ENCODE measurements around the gene TARS1.

The TARS1 gene

DNA sequence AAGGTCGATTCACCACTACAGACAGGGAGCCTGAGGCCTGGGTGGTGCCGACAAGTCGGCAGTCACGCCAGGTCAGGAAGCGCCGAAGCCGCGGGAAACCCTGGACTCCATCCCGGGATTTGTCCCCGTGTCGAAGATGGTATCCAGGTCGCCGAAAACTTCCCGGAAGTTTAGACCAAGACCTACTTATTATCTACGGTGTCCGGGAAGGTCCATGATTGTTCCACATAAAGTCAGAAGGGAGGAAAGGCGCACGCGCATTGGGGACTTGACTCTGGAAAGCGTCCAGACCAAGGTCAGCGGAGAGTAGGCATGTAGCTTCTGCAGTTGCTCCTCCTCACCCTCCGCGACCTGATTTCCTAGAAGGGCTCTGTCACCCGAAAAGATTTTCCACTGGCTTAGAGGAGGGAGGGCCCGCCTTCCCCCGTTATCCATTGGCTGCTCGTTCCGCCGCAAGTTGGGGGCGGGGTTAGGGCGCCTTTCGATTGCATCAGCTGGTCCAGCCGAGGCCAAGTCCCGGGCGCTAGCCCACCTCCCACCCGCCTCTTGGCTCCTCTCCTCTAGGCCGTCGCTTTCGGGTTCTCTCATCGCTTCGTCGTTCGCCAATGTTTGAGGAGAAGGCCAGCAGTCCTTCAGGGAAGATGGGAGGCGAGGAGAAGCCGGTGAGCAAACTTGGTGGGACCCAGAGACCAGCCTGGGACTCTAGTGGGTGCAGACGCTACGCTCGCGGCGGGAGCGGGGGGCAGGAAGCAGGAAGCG lies at the start of gene TARS1:
TSS of gene TARS1 (plus strand) at position 484 of the 759 bp plus-strand sequence. CDS start at position 606, 122 bp downstream.
- DNase-seq = peak; percentile 99

- DNase-seq = no peak
Observed at GRCh38 chr5:33398501-33398900, 42.3 kb upstream of the TARS1 start.

GRCh38 chr5:33400675-33401074 lies 40.1 kb upstream of the TARS1 start:
- DNase-seq = no peak

GRCh38 chr5:33401482-33402390 lies 39.0 kb upstream of the TARS1 start:
- no peak for DNase-seq

GRCh38 chr5:33403187-33403586 lies 37.6 kb upstream of the TARS1 start:
- DNase-seq = no peak

DNA sequence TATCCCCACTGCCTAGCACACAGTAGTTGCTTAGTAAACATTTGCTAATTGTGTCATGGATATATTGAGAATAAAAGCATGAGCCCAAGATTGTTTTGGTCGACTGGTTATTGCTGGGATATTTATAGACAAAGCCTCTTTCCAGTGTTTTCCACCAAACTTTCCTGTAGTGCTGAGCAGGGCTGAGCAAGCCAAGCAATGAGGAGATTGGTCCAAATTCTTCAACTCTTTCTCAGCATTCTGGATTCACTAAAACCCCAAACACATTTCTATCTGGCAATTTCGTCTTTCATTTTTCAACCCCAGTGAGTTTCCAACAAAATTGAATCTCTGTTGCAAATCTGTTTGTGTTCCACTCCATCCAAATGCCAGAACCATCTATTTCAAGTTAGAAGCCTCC lies 31.9 kb upstream of the TARS1 start:
- no peak for DNase-seq

- no peak for DNase-seq
Observed at GRCh38 chr5:33409435-33410170, 31.2 kb upstream of the TARS1 start.

DNA sequence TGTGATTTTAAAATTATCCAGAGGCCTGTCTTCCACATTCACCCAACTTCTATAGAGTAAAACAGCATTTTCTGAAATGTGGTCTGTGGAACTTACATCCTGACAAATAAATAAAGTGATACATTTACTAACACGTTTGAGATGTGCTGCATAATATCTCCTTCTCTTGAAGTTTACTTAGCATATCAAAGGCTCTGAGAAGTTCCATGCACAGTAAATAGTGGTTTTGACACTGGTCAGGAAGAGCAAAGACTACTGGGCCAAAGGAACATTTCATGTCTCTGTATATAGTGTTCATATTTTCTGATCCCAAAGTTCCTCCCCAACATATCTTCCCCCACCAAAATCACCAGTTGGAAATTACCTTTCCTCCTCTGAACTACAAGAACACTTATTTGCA lies 30.5 kb upstream of the TARS1 start:
- DNase-seq = no peak

- DNase-seq = no peak
Observed at GRCh38 chr5:33411498-33411897, 29.3 kb upstream of the TARS1 start.

GRCh38 chr5:33415811-33416354 lies 24.9 kb upstream of the TARS1 start:
- no peak for DNase-seq

GRCh38 chr5:33417632-33418031 lies 23.1 kb upstream of the TARS1 start:
- no peak for DNase-seq

DNA sequence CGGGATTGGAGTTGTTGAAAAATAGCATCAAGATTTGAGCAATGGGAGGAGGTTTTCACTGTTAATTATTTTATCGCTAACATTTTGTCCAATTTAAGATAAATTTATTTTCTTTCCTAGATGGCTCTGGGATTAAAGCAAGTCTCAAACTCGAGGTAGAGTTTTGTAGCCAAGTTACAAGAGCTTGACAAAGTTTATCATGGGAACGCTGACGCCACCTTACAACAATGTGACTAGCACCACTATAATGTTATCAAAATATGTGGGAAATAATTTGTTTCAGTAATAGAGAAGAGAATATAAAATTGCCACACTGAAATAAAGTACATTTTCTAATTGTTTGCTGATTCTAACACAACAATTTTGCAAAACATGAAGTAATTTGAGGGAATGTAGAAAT lies 19.8 kb upstream of the TARS1 start:
- DNase-seq = no peak

GRCh38 chr5:33422191-33422590 lies 18.6 kb upstream of the TARS1 start:
- no peak for DNase-seq

DNA sequence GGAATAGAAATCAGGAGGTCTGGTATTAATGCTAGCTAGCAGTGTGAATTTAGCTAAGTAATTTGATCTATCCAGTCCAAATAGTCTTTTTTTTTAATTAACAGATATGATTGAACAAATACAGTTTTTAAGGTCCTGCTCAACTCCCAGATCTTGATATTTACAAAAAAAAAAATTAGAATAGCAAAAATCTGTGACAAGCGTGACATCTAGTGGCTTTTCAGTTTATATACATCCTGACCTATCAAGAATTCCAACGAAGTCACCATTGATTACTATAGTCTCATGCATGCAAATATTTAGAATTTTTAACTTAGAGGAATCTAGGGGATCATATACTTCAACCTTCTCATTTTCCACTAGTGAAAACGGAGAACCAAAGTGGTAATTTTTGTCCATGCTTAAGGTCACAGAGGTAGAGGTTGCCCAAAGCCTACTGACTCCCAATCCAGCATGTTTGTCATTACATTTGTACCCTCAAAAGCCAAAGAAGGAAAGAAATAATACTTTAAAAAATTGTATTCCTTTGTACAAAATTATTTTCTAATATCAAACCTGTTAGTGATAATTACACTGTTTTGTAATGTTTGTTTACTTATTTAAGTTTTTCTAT lies 17.6 kb upstream of the TARS1 start:
- DNase-seq = no peak

DNA sequence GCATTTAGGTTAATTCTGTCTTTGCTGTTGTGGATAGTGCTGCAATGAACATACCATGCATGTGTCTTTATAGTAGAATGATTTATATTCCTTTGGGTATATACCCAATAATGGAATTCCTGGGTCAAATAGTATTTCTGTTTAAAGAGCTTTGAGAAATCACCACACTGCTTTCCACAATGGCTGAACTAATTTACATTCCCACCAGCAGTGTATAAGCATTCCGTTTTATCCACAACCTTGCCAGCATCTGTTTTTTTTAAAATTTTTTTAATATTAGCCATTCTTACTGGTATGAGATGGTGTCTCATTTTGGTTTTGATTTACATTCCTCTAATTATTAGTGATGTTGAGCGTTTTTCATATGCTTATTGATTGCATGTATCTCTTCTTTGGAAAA lies 15.5 kb upstream of the TARS1 start:
- DNase-seq = no peak

DNA sequence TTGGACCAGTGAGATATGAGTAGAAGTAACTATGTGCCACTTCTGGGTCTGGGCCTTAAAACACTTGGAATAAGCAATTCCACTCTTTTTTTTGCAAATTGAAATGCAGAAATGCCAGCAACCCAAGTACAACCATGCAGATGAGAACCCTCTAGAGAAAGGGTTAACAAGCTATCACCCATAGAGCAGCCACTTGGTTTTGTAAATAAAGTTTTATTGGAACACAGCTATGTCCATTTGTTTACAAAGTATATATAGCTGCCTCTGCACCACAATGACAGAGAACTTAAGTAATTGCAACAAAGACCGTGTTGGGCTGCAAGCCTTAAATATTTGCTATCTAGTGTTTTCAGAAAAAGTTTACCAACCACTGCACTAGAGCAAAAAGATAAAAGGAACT lies 9.8 kb upstream of the TARS1 start:
- no peak for DNase-seq

GRCh38 chr5:33432656-33433055 lies 8.1 kb upstream of the TARS1 start:
- DNase-seq = no peak

DNA sequence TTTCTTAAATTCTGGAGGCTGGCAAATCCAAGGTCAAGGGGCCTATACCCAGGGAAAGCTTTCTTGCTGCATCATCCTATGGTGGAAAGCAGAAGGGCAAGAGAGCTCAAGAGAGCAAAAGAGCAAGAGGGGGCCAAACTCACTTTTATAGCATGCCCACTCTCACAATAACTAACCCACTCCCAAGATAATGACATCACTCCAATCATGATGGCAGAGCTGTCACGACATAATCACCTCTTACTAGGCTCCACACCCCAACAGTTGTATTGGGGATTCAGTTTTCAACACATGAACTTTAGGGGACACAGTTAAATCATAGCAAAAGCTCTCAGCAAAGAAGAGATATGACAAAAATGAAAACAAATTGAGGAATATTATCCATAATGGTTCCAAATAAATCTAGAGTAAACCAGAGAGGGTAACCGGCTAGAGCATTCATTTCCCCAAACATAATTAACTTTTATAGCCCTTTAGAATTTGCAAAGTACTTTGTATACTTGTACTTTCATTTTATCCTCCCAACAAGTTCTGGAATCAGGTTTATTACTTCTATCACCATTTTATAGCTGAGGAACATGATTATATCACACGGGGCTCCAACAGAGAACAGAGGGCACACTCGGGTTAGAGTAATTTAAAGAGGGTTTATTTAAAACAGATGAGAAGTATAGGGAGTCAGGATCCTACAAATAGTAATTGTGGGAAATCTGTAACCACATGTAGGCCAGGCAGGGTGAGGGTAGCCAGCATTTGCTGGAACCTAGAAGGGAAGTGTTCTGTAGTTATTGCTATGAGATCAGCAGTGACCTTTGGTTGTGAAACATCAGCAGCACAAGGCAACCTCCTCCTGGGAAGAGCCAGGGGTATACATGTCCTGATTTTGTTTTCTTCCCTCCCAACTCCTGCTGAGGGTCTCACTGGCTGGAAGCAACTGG lies 7.2 kb upstream of the TARS1 start:
- no peak for DNase-seq

- DNase-seq = peak; percentile 69
Observed at GRCh38 chr5:33435893-33436490, 4.8 kb upstream of the TARS1 start.

DNA sequence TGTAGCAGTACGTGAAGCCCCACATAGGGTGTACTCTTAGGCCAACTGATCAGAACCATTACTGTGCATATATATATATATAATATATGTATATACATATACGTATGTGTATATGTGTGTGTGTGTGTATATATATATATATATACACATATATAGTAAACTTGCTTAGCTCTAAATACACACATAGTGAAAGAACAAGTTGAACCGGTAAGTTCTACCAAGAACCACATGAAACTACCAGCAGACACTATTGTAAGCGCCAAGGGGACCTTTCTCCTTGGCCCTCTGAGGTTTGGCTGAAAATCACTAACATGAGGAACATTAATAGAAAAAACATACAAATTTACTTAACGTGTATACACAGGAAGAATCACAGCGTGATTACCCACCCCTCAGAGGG lies 1.8 kb upstream of the TARS1 start:
- DNase-seq = no peak

DNA sequence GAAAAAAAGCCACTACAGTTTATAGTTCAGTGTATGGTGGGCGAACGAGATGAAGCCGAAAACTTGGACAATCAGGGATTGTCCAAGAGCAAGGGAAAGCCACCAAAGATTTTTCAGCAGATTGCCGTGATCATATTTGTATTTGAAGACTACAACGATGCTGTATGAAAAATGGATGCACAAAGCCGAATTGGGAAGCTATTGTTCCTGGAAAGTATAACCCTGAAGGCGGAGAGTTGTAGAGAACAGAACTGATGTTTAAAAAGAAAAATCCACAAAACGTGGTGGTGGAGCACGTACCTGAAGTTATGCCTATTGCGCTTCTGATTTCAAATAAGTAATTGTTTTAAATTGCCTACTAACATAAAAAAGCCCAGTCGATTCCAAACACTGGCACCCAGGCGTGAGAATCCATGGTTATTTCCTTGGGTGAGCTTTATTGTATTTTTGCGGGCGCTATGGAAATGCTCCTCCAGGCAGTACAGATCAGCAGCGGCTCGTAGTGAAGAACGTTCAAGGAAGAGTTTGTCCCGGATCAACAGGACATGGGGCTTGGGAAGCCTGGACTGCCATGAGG lies 772 bp upstream of the TARS1 start:
- no peak for DNase-seq

All from right forelimb (tissue), 1 donor.